Measurements from ENCODE around the gene LMTK2.

GRCh38 chr7:98073047-98073446 is 33.6 kb upstream of the LMTK2 start:
- TF ChIP-seq GATA2 (IDR thresholded peaks at IDR 0.05; ENCODE audit: low read depth, low read length): no peak
- no peak for TF ChIP-seq GATA3 (IDR thresholded peaks at IDR 0.05; ENCODE audit: low read depth, low read length)

Data from SH-SY5Y (cell line).